Loucy (cell line): ENCODE measurements around the gene UPP1.

ENCODE experiments used
- H2AFZ ChIP-seq: fragments of 200-600 bp; sonication (generic); 2 replicates; pipeline ENCODE4 v1.6.0; 2016; ENCODE audit warnings: antibody characterized with exemption, mild to moderate bottlenecking, low read length, moderate library complexity
- H3F3A ChIP-seq: fragments of 200-600 bp; 2 replicates; pipeline ENCODE4 v1.6.0; 2016; ENCODE audit warnings: antibody characterized with exemption, low read depth, mild to moderate bottlenecking
- H3K27me3 ChIP-seq: fragments of 200-600 bp; sonication (generic); 2 replicates; pipeline ENCODE4 v1.6.1; 2014; ENCODE audit warnings: low read length, mild to moderate bottlenecking; ENCODE audit not compliant: insufficient read depth, poor library complexity, severe bottlenecking
- H3K36me3 ChIP-seq: fragments of 200-600 bp; sonication (generic); 2 replicates; pipeline ENCODE4 v1.6.1; 2016; ENCODE audit warnings: low read length; ENCODE audit not compliant: insufficient read depth
- H3K4me1 ChIP-seq: fragments of 200-600 bp; sonication (generic); 2 replicates; pipeline ENCODE4 v1.5.1; 2014; ENCODE audit warnings: low read length, mild to moderate bottlenecking; ENCODE audit not compliant: insufficient read depth, poor library complexity, severe bottlenecking
- H3K4me2 ChIP-seq: fragments of 200-600 bp; sonication (generic); 2 replicates; pipeline ENCODE4 v1.6.0; 2014; ENCODE audit warnings: antibody characterized with exemption, low read length, low read depth, mild to moderate bottlenecking; ENCODE audit not compliant: poor library complexity, severe bottlenecking
- H3K4me3 ChIP-seq: fragments of 200-600 bp; sonication (generic); 2 replicates; pipeline ENCODE4 v1.5.1; 2014; ENCODE audit warnings: low read length, mild to moderate bottlenecking, mixed read lengths; ENCODE audit not compliant: poor library complexity, severe bottlenecking
- H3K79me2 ChIP-seq: fragments of 200-600 bp; sonication (generic); 2 replicates; pipeline ENCODE4 v1.6.1; 2014; ENCODE audit warnings: low read length; ENCODE audit not compliant: insufficient read depth
- H3K9ac ChIP-seq: fragments of 200-600 bp; sonication (generic); 2 replicates; pipeline ENCODE4 v1.6.0; 2014; ENCODE audit warnings: mild to moderate bottlenecking, low read depth, low read length, moderate library complexity; ENCODE audit not compliant: poor library complexity, severe bottlenecking
- H3K9me2 ChIP-seq: fragments of 200-600 bp; sonication (generic); replicated peaks from 2 replicates; pipeline ENCODE4 v1.6.1; 2016; ENCODE audit warnings: low read depth, low read length, mixed read lengths
- H3K9me3 ChIP-seq: fragments of 200-600 bp; sonication (generic); 2 replicates; pipeline ENCODE4 v1.6.1; 2014; ENCODE audit warnings: mild to moderate bottlenecking, antibody characterized with exemption, low read length, low read depth; ENCODE audit not compliant: insufficient read depth
- H4K20me1 ChIP-seq: fragments of 200-600 bp; sonication (generic); 2 replicates; pipeline ENCODE4 v1.6.0; 2014; ENCODE audit warnings: antibody characterized with exemption, low read length, mild to moderate bottlenecking; ENCODE audit not compliant: insufficient read depth, poor library complexity, severe bottlenecking
- CTCF ChIP-seq: fragments of 200-600 bp; sonication (generic); conservative IDR thresholded peaks from 2 replicates; pipeline ENCODE4 v1.5.1; 2014; ENCODE audit warnings: mild to moderate bottlenecking, antibody characterized with exemption, low read length
- EZH2phosphoT487 ChIP-seq: fragments of 200-600 bp; IDR thresholded peaks from 2 replicates; pipeline ENCODE4 v1.6.1; 2018; ENCODE audit warnings: antibody characterized with exemption, mild to moderate bottlenecking, moderate library complexity, borderline replicate concordance

The UPP1 gene

GRCh38 chr7:48089046-48090003, at the start of gene UPP1:
Gene UPP1 (plus strand): TSS chr7:48089265. CDS start chr7:48094784, 5,519 bp downstream.
- Histone ChIP-seq H3F3A (no peaks in the 10 kb centered on the region), H3K4me3 (no peak within 1 kb of the TSS), H3K36me3 (no peaks in the 10 kb centered on the region), H3K9me3 (no peaks in the 10 kb centered on the region), H3K9me2 (no peaks in the 10 kb centered on the region), H3K79me2 (no peaks in the 10 kb centered on the region), H3K4me1 (no peaks in the 10 kb centered on the region), H3K4me2 (no peak within 1 kb of the TSS), H2AFZ (no peak within 1 kb of the TSS), H3K9ac (no peak within 1 kb of the TSS), H3K27me3 (no peaks in the 10 kb centered on the region), H4K20me1 (no peaks in the 10 kb centered on the region)
- TF ChIP-seq CTCF (no peak), EZH2phosphoT487 (no peak)

- Histone ChIP-seq H4K20me1 (no peaks in the 10 kb centered on the region), H3K9ac (no peak overlapping the region), H2AFZ (no peak overlapping the region), H3K36me3 (no peaks in the 10 kb centered on the region), H3K79me2 (no peaks in the 10 kb centered on the region), H3K9me3 (no peaks in the 10 kb centered on the region; the same call in 1 of the 2 replicates), H3K4me2 (no peak overlapping the region), H3F3A (no peaks in the 10 kb centered on the region), H3K27me3 (no peaks in the 10 kb centered on the region), H3K4me1 (no peaks in the 10 kb centered on the region), H3K4me3 (no peak overlapping the region), H3K9me2 (no peaks in the 10 kb centered on the region)
- TF ChIP-seq CTCF: no peak
Measured at GRCh38 chr7:48040944-48041652, 48.0 kb upstream of the UPP1 start.

DNA sequence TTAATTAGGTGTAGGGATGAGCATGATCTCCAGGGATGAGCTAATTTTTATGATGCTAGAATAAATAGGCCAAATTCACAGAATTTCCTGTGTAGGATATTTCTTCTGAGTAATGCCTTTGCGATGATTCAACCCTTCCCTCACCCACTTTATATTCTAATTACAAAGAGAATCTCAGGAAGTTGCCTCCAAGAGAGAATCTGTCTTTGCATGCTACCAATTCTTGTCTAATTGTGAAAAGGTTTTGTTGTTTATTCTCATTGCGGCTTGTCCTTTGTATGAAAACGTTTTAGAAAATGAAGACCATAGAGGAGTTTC, 47.5 kb upstream of the UPP1 start:
- no peak overlapping the region for H2AFZ ChIP-seq
- no peaks in the 10 kb centered on the region for H3K27me3 ChIP-seq
- H3K9me3 ChIP-seq: no peaks in the 10 kb centered on the region
- H3K36me3 ChIP-seq: no peaks in the 10 kb centered on the region
- no peak overlapping the region for H3K4me3 ChIP-seq
- H3K4me1 ChIP-seq: no peaks in the 10 kb centered on the region
- H4K20me1 ChIP-seq: no peaks in the 10 kb centered on the region
- H3K79me2 ChIP-seq: no peaks in the 10 kb centered on the region
- H3K9ac ChIP-seq: no peak overlapping the region
- no peaks in the 10 kb centered on the region for H3F3A ChIP-seq
- H3K9me2 ChIP-seq: no peaks in the 10 kb centered on the region
- TF ChIP-seq EZH2phosphoT487 (no peak), CTCF (no peak)
- no peak overlapping the region for H3K4me2 ChIP-seq
